B cell (primary cell): Measurements from ENCODE around the gene CCDC136.

ENCODE experiments used
- CTCF ChIP-seq: fragments of 200-600 bp; IDR thresholded peaks from one replicate; pipeline ENCODE4 v1.8.0; 2022; ENCODE audit warnings: antibody characterized with exemption, mild to moderate bottlenecking
- EZH2 ChIP-seq: IDR thresholded peaks from 2 replicates; pipeline ENCODE4 v1.6.1; 2012; ENCODE audit warnings: borderline replicate concordance, low read depth, mild to moderate bottlenecking, moderate library complexity, low read length; ENCODE audit not compliant: insufficient read depth, poor library complexity, severe bottlenecking

GRCh38 chr7:128863433-128863989, 71.7 kb downstream of the CCDC136 start:
- TF ChIP-seq CTCF: peak; percentile 55
- no peak for TF ChIP-seq EZH2
